HG03354 (cell line): ENCODE data around the gene CD79B.
"Not testable (repeated sequence)": the region's sequence is repeated elsewhere in the genome, so short reads cannot be mapped to it uniquely, and the experiment has no call there.

Experiments used
- ATAC-seq: cut with Tn5 transposase; IDR thresholded peaks from one replicate; pipeline ENCODE4 v1.9.1; 2021; ENCODE audit warnings: mild to moderate bottlenecking; ENCODE audit not compliant: unreplicated experiment, poor library complexity, severe bottlenecking

Gene CD79B

GRCh38 chr17:63885119-63885518, 47.0 kb downstream of the CD79B start:
- ATAC-seq, result not testable (repeated sequence)

- not testable (repeated sequence) for ATAC-seq
Observed at GRCh38 chr17:63882626-63883126, 49.5 kb downstream of the CD79B start.

- ATAC-seq, result no peak
Observed at GRCh38 chr17:63881935-63882601, 50.1 kb downstream of the CD79B start, which contains the start of gene GH2. TSS of gene GH2 (minus strand) at chr17:63881944. CDS start at chr17:63881801, 143 bp downstream.

GRCh38 chr17:63881337-63881736, 50.8 kb downstream of the CD79B start:
- not testable (repeated sequence) for ATAC-seq

- no peak for ATAC-seq
Observed at GRCh38 chr17:63880706-63881105, 51.4 kb downstream of the CD79B start.
